Ecto neural progenitor cell (in vitro differentiated cells): ENCODE data around the gene SPIRE1.
"Not testable (repeated sequence)": the region's sequence is repeated elsewhere in the genome, so short reads cannot be mapped to it uniquely, and the experiment has no call there.

Experiments used
- DNase-seq: peaks from one replicate; pipeline ENCODE4 v3.0.0-alpha.2; 2018; ENCODE audit warnings: low spot score

SPIRE1 gene

GRCh38 chr18:12598181-12598930, 59.6 kb downstream of the SPIRE1 start:
- no peak for DNase-seq

- DNase-seq = no peak
Observed at GRCh38 chr18:12597760-12598159, 60.1 kb downstream of the SPIRE1 start.

GRCh38 chr18:12595571-12596255, 62.2 kb downstream of the SPIRE1 start:
- no peak for DNase-seq

- no peak for DNase-seq
Observed at GRCh38 chr18:12593866-12594265, 64.0 kb downstream of the SPIRE1 start.

- DNase-seq = no peak
Observed at GRCh38 chr18:12592597-12593127, 65.2 kb downstream of the SPIRE1 start.

GRCh38 chr18:12589448-12589847, 68.5 kb downstream of the SPIRE1 start:
- DNase-seq = no peak

GRCh38 chr18:12586956-12587355, 71.0 kb downstream of the SPIRE1 start:
- DNase-seq = no peak

- no peak for DNase-seq
Observed at GRCh38 chr18:12585218-12585617, 72.7 kb downstream of the SPIRE1 start.

- DNase-seq = no peak
Observed at GRCh38 chr18:12580630-12581342, 77.1 kb downstream of the SPIRE1 start.

- no peak for DNase-seq
Observed at GRCh38 chr18:12579775-12580174, 78.1 kb downstream of the SPIRE1 start.

GRCh38 chr18:12577848-12578247, 80.1 kb downstream of the SPIRE1 start:
- DNase-seq = no peak

- no peak for DNase-seq
Observed at GRCh38 chr18:12574494-12575185, 83.3 kb downstream of the SPIRE1 start.

GRCh38 chr18:12571630-12572029, 86.3 kb downstream of the SPIRE1 start:
- no peak for DNase-seq

GRCh38 chr18:12569791-12570190, 88.1 kb downstream of the SPIRE1 start:
- no peak for DNase-seq

- no peak for DNase-seq
Observed at GRCh38 chr18:12567849-12568248, 90.1 kb downstream of the SPIRE1 start.

GRCh38 chr18:12564861-12565260, 93.0 kb downstream of the SPIRE1 start:
- DNase-seq = no peak

- DNase-seq = no peak
Observed at GRCh38 chr18:12564378-12564777, 93.5 kb downstream of the SPIRE1 start.

- not testable (repeated sequence) for DNase-seq
Observed at GRCh38 chr18:12560600-12560999, 97.3 kb downstream of the SPIRE1 start.

- DNase-seq = no peak
Observed at GRCh38 chr18:12559319-12559718, 98.6 kb downstream of the SPIRE1 start.

GRCh38 chr18:12556946-12557806, 100.7 kb downstream of the SPIRE1 start:
- no peak for DNase-seq

- DNase-seq = no peak
Observed at GRCh38 chr18:12554796-12555388, 103.0 kb downstream of the SPIRE1 start.
